Neural cell (in vitro differentiated cells): ENCODE data around the gene ESX1.

Source experiments
- CTCF ChIP-seq: fragments of 450-650 bp; IDR thresholded peaks from 2 replicates; pipeline ENCODE4 v1.5.1; 2014; ENCODE audit warnings: antibody characterized with exemption, mild to moderate bottlenecking, moderate library complexity; ENCODE audit not compliant: poor library complexity, severe bottlenecking
- EP300 ChIP-seq: fragments of 450-650 bp; conservative IDR thresholded peaks from 2 replicates; pipeline ENCODE4 v1.6.1; 2014; ENCODE audit warnings: antibody characterized with exemption, mild to moderate bottlenecking, moderate library complexity; ENCODE audit not compliant: poor library complexity, severe bottlenecking
- POLR2AphosphoS5 ChIP-seq: IDR thresholded peaks from 2 replicates; pipeline ENCODE4 v1.6.1; 2012
- REST ChIP-seq: IDR thresholded peaks from 2 replicates; pipeline ENCODE4 v1.6.1; 2012; ENCODE audit warnings: borderline replicate concordance
- TAF1 ChIP-seq: IDR thresholded peaks from 2 replicates; pipeline ENCODE4 v1.6.1; 2012; ENCODE audit warnings: low read depth

GRCh38 chrX:104250470-104250869, 4.3 kb downstream of the ESX1 start:
- TF ChIP-seq CTCF (no peak), POLR2AphosphoS5 (no peak), EP300 (no peak), TAF1 (no peak), REST (no peak)
